Neuronal stem cell (in vitro differentiated cells): ENCODE measurements around the gene MED27.

ENCODE experiments used
- DNase-seq: peaks from one replicate; pipeline ENCODE4 v3.0.0-alpha.2; 2013; ENCODE audit warnings: low spot score
- H2AFZ ChIP-seq: one replicate; pipeline ENCODE4 v1.6.1; 2013; ENCODE audit warnings: mild to moderate bottlenecking, low read length, inconsistent platforms
- H2AK5ac ChIP-seq: 2 replicates; pipeline ENCODE4 v1.6.1; 2013; ENCODE audit warnings: low read depth, mild to moderate bottlenecking, inconsistent platforms, low read length, moderate library complexity, mixed read lengths
- H2BK120ac ChIP-seq: 2 replicates; pipeline ENCODE4 v1.6.1; 2013; ENCODE audit warnings: low read depth, mild to moderate bottlenecking, inconsistent platforms, low read length, moderate library complexity, mixed read lengths
- H2BK12ac ChIP-seq: one replicate; pipeline ENCODE4 v1.6.1; 2013; ENCODE audit warnings: low read length, inconsistent platforms
- H2BK15ac ChIP-seq: 2 replicates; pipeline ENCODE4 v1.6.1; 2013; ENCODE audit warnings: mild to moderate bottlenecking, low read length, inconsistent platforms, mixed read lengths
- H2BK5ac ChIP-seq: one replicate; pipeline ENCODE4 v1.6.1; 2013; ENCODE audit warnings: inconsistent platforms, mild to moderate bottlenecking, low read length, moderate library complexity
- H3K14ac ChIP-seq: one replicate; pipeline ENCODE4 v1.6.1; 2013; ENCODE audit warnings: low read length, inconsistent platforms
- H3K18ac ChIP-seq: 2 replicates; pipeline ENCODE4 v1.6.1; 2013; ENCODE audit warnings: low read length, inconsistent platforms
- H3K23ac ChIP-seq: 2 replicates; pipeline ENCODE4 v1.6.1; 2013; ENCODE audit warnings: low read depth, mild to moderate bottlenecking, mixed read lengths, low read length, inconsistent platforms; ENCODE audit not compliant: poor library complexity
- H3K27ac ChIP-seq: replicated peaks from 3 replicates; pipeline ENCODE4 v1.5.1; 2013; ENCODE audit warnings: low read length, inconsistent platforms
- H3K27me3 ChIP-seq, 3 experiments: 2 replicates each; pipeline ENCODE4 v1.6.1; 2013; ENCODE audit warnings: low read length in 3 of 3, mild to moderate bottlenecking in 2 of 3, inconsistent platforms in 1 of 3, low read depth in 1 of 3, mixed read lengths in 1 of 3, moderate library complexity in 1 of 3; ENCODE audit not compliant: control insufficient read depth in 3 of 3, insufficient read depth in 3 of 3
- H3K36me3 ChIP-seq, 2 donors: replicated peaks in 1 of 2; 2 replicates each; pipeline ENCODE4 v1.6.1; 2013; ENCODE audit warnings: low read length in 2 of 2; ENCODE audit not compliant: control insufficient read depth in 2 of 2, insufficient read depth in 2 of 2
- H3K4ac ChIP-seq: 2 replicates; pipeline ENCODE4 v1.6.1; 2013; ENCODE audit warnings: inconsistent platforms, mild to moderate bottlenecking, low read length, moderate library complexity
- H3K4me1 ChIP-seq, 2 donors: 1 replicate in 1 of 2; 2 replicates in 1 of 2; pipeline ENCODE4 v1.6.1; 2013; ENCODE audit warnings: low read length in 2 of 2, low read depth in 1 of 2; ENCODE audit not compliant: control insufficient read depth in 2 of 2, insufficient read depth in 1 of 2
- H3K4me2 ChIP-seq: one replicate; pipeline ENCODE4 v1.6.1; 2013; ENCODE audit warnings: mild to moderate bottlenecking, low read length, inconsistent platforms; ENCODE audit not compliant: insufficient read depth, poor library complexity, severe bottlenecking
- H3K4me3 ChIP-seq, 2 donors: 2 replicates each; pipeline ENCODE4 v1.5.1; 2013; ENCODE audit warnings: low read length in 2 of 2, mild to moderate bottlenecking in 2 of 2, inconsistent platforms in 1 of 2, moderate library complexity in 1 of 2
- H3K79me1 ChIP-seq: one replicate; pipeline ENCODE4 v1.6.1; 2013; ENCODE audit warnings: low read depth, mild to moderate bottlenecking, inconsistent platforms, low read length, moderate library complexity
- H3K9ac ChIP-seq: one replicate; pipeline ENCODE4 v1.6.1; 2013; ENCODE audit warnings: mild to moderate bottlenecking, low read depth, low read length, inconsistent platforms; ENCODE audit not compliant: poor library complexity
- H3K9me3 ChIP-seq, 2 donors: replicated peaks in 1 of 2; 2 replicates each; pipeline versions ENCODE3 to v1.6.1; 2013; ENCODE audit warnings: low read length in 2 of 2, mild to moderate bottlenecking in 2 of 2, inconsistent platforms in 1 of 2, low read depth in 1 of 2, mixed read lengths in 1 of 2, moderate library complexity in 1 of 2; ENCODE audit not compliant: control insufficient read depth in 2 of 2, insufficient read depth in 1 of 2
- H4K8ac ChIP-seq: one replicate; pipeline ENCODE4 v1.6.1; 2013; ENCODE audit warnings: low read depth, mild to moderate bottlenecking, inconsistent platforms, low read length, moderate library complexity
- H4K91ac ChIP-seq: one replicate; pipeline ENCODE4 v1.6.1; 2013; ENCODE audit warnings: low read length, low read depth, mild to moderate bottlenecking, inconsistent platforms; ENCODE audit not compliant: poor library complexity
- WGBS, 2 donors: extraction: QIAGEN DNeasy Blood & Tissue Kit; methylation state at CpG; one replicate each; pipeline ENCODE4 v1.1.7; 2013; ENCODE audit warnings: missing lambda C conversion rate in 2 of 2, mixed read lengths in 1 of 2; ENCODE audit not compliant: insufficient read length in 2 of 2, insufficient replicate concordance in 1 of 2; ENCODE audit errors: extremely low coverage in 2 of 2; 5-methylcytosine and 5-hydroxymethylcytosine counted together

The MED27 gene

DNA sequence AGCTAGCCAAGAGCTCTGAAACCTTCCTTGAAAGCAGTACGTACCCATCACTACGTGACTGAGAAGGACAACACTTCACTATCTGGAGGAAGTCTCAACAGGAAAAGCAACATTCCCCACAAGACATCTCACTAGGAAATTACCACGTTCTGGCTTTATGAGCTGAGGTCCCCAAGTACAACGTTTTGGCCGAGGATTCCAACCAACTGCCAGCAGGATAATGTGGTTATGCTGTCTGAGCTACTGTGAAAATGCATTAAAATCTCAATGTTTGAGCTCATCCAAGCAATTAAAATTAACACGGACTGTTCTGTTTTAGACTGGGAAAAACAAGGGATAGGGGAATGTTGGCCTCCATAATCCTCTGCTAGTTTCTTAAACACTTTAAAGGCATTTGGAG is 16.4 kb downstream of the MED27 start:
- no peak overlapping the region for H2BK120ac ChIP-seq
- no peak overlapping the region for H3K14ac ChIP-seq
- H3K4me3 ChIP-seq = no peak overlapping the region
- no peak overlapping the region for H3K4ac ChIP-seq
- H2AK5ac ChIP-seq = no peak overlapping the region
- H4K8ac ChIP-seq = no peak overlapping the region
- H2AFZ ChIP-seq = no peak overlapping the region
- no peaks in the 10 kb centered on the region for H3K36me3 ChIP-seq
- no peaks in the 10 kb centered on the region for H3K4me1 ChIP-seq
- H3K18ac ChIP-seq = no peak overlapping the region
- DNase-seq = no peak
- H2BK5ac ChIP-seq = no peak overlapping the region
- no peaks in the 10 kb centered on the region for H3K79me1 ChIP-seq
- no peaks in the 10 kb centered on the region for H3K27me3 ChIP-seq
- no peak overlapping the region for H3K27ac ChIP-seq
- no peak overlapping the region for H3K4me2 ChIP-seq
- H4K91ac ChIP-seq = no peak overlapping the region
- no peak overlapping the region for H2BK15ac ChIP-seq
- H2BK12ac ChIP-seq = no peak overlapping the region
- H3K9ac ChIP-seq = no peak overlapping the region
- H3K9me3 ChIP-seq = no peaks in the 10 kb centered on the region
- no CpG with 5 or more reads among the region's 6 CpGs for WGBS, 2 donors
- H3K23ac ChIP-seq = no peak overlapping the region

DNA sequence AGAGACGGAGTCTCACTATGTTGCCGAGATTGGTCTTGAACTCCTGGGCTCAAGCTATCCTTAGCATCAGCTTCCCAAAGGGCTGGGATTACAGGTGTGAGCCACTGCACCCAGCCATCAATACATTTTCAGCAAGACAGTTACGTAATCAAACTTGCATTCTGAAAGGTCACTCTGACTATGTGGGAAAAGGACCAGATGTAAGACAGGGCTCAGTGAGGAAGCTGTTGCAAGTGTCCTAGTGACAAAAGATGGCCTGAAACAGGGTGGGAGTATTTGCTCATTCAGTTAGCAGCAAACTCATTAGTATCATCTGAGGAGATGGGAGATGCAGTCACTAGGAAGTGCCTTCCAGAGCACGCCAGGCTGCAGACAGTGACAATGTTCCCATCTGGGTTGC is 16.9 kb downstream of the MED27 start:
- Histone ChIP-seq H3K9ac (no peak overlapping the region), H3K18ac (no peak overlapping the region), H2BK12ac (no peak overlapping the region), H3K4ac (no peak overlapping the region), H2BK120ac (no peak overlapping the region), H3K23ac (no peak overlapping the region), H3K36me3 (no peaks in the 10 kb centered on the region), H3K4me1 (no peaks in the 10 kb centered on the region), H2BK15ac (no peak overlapping the region), H3K27ac (no peak overlapping the region), H3K79me1 (no peaks in the 10 kb centered on the region), H3K9me3 (no peaks in the 10 kb centered on the region), H2BK5ac (no peak overlapping the region), H3K4me2 (no peak overlapping the region), H3K27me3 (no peaks in the 10 kb centered on the region), H2AK5ac (no peak overlapping the region), H2AFZ (no peak overlapping the region), H4K91ac (no peak overlapping the region), H4K8ac (no peak overlapping the region), H3K4me3 (no peak overlapping the region), H3K14ac (no peak overlapping the region)
- no CpG with 5 or more reads among the region's 4 CpGs for WGBS, 2 donors
- DNase-seq = no peak

DNA sequence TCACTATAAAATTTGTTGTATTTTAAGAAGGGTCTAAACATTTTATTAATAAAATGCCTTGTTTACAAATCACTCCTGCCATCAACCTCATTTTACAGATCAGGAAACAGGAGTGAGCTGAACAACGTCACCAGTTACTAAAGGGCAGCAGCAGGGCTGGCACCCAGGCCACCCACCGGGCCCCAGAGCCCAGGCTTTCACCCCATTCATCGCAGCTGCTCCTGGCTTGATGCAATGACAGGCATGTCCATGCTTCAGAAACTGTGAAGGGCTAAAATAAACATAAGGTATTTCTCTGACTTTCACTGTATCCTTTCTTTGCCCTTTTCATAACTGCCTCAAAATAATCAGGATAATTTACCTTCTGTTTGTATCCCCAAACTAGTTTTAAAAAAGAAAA is 18.1 kb downstream of the MED27 start:
- no peak overlapping the region for H2BK15ac ChIP-seq
- no peak overlapping the region for H3K23ac ChIP-seq
- no peaks in the 10 kb centered on the region for H3K36me3 ChIP-seq
- H2AFZ ChIP-seq = no peak overlapping the region
- no peak overlapping the region for H3K4ac ChIP-seq
- no peak overlapping the region for H2AK5ac ChIP-seq
- H3K9me3 ChIP-seq = no peaks in the 10 kb centered on the region
- no peaks in the 10 kb centered on the region for H3K27me3 ChIP-seq
- no peak overlapping the region for H2BK5ac ChIP-seq
- H2BK12ac ChIP-seq = no peak overlapping the region
- H3K4me2 ChIP-seq = no peak overlapping the region
- DNase-seq = no peak
- no peak overlapping the region for H3K4me3 ChIP-seq
- H3K9ac ChIP-seq = no peak overlapping the region
- no peak overlapping the region for H3K14ac ChIP-seq
- no peak overlapping the region for H4K91ac ChIP-seq
- peaks cover 2% of the 10 kb centered on the region for H3K79me1 ChIP-seq
- no peak overlapping the region for H3K18ac ChIP-seq
- WGBS, 2 donors = no CpG with 5 or more reads among the region's 3 CpGs
- no peak overlapping the region for H3K27ac ChIP-seq
- H2BK120ac ChIP-seq = no peak overlapping the region
- H3K4me1 ChIP-seq = peaks cover 0 to 2% of the 10 kb centered on the region in 2 donors
- H4K8ac ChIP-seq = no peak overlapping the region

DNA sequence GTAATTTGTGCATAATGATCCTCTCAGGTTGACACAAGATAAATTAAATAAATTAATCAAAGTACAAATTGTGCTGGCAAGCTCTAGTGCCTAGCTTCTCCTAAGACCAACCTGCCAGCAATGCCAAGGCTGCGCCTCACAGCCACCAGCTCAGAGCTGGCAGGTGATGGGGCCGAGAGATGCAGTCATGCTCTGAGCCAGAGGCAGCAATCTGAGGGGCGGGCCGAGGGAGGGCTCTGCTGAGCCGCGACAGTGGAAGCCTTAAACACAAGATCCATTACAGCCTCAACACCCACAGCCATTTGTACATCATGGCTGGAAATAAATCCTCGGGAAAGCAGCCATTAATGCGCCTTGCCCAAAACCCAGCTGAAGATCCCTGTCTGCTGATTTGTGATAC is 20.3 kb downstream of the MED27 start:
- Histone ChIP-seq H3K27ac (no peak overlapping the region), H3K14ac (no peak overlapping the region), H3K4me3 (no peak overlapping the region), H2BK12ac (no peak overlapping the region), H3K36me3 (no peaks in the 10 kb centered on the region), H3K27me3 (no peaks in the 10 kb centered on the region), H3K9me3 (no peaks in the 10 kb centered on the region), H2AFZ (no peak overlapping the region), H2BK120ac (no peak overlapping the region), H4K91ac (no peak overlapping the region), H2BK15ac (no peak overlapping the region), H4K8ac (no peak overlapping the region), H2BK5ac (no peak overlapping the region), H3K23ac (no peak overlapping the region), H2AK5ac (no peak overlapping the region), H3K4me1 (peaks cover 0 to 5% of the 10 kb centered on the region in 2 donors), H3K4me2 (no peak overlapping the region), H3K9ac (no peak overlapping the region), H3K4ac (no peak overlapping the region), H3K18ac (no peak overlapping the region), H3K79me1 (peaks cover 2% of the 10 kb centered on the region)
- no peak for DNase-seq
- WGBS, 2 donors = no CpG with 5 or more reads among the region's 8 CpGs
